Naive B cell (primary cell): ENCODE data around the gene SMTNL1. TPM values are rescaled to one million over a fixed set of nuclear protein-coding genes. Genes with fewer than 3 reads are reported as not detected.

Experiments used
- ATAC-seq, 2 donors: fragments of 150-1000 bp; cut with Tn5 transposase; 2 replicates each; pipeline ENCODE4 v1.10.0; 2021; ENCODE audit warnings: low read depth in 2 of 2, mild to moderate bottlenecking in 2 of 2, moderate library complexity in 2 of 2
- DNase-seq: peaks from one replicate; pipeline ENCODE4 v3.0.0; 2022
- H3K27ac Mint-ChIP-seq, 6 donors: one replicate each; pipeline ENCODE4 v1.8.0; 2020 to 2022; ENCODE audit warnings: mild to moderate bottlenecking in 6 of 6, mixed read lengths in 6 of 6, moderate library complexity in 5 of 6, inconsistent platforms in 2 of 6
- H3K27me3 Mint-ChIP-seq, 3 donors: one replicate each; pipeline ENCODE4 v1.8.0; 2021 to 2022; ENCODE audit warnings: mixed read lengths in 3 of 3, mild to moderate bottlenecking in 1 of 3
- H3K36me3 Mint-ChIP-seq, 2 donors: one replicate each; pipeline ENCODE4 v1.8.0; 2020 to 2022; ENCODE audit warnings: mixed read lengths in 2 of 2, inconsistent platforms in 1 of 2, mild to moderate bottlenecking in 1 of 2
- H3K4me1 Mint-ChIP-seq, 3 donors: one replicate each; pipeline ENCODE4 v1.8.0; 2020 to 2022; ENCODE audit warnings: mixed read lengths in 3 of 3, inconsistent platforms in 1 of 3, mild to moderate bottlenecking in 1 of 3, moderate library complexity in 1 of 3
- H3K4me3 Mint-ChIP-seq, 8 donors: one replicate each; pipeline ENCODE4 v1.8.0; 2020 to 2022; ENCODE audit warnings: mild to moderate bottlenecking in 8 of 8, mixed read lengths in 8 of 8, moderate library complexity in 8 of 8, inconsistent platforms in 2 of 8
- H3K9me3 Mint-ChIP-seq, 7 donors: one replicate each; pipeline ENCODE4 v1.8.0; 2020 to 2022; ENCODE audit warnings: mixed read lengths in 7 of 7, mild to moderate bottlenecking in 5 of 7, inconsistent platforms in 2 of 7, moderate library complexity in 1 of 7
- polyA plus RNA-seq, 6 donors: library from polyadenylated mRNA; unstranded; fragments of 300-500 nt; fragmentation: Illumina TruSeq; gene quantifications; one replicate each; pipeline ENCODE4 v1.2.3, GENCODE V29; 2021; ENCODE audit warnings: low read depth in 6 of 6

Gene SMTNL1
- polyA plus RNA-seq, 6 donors from 2014 or later: 0.18 to 0.40 (median 0.34) TPM; not detected in 3

GRCh38 chr11:57566005-57566904, 28.9 kb downstream of the SMTNL1 start:
- H3K36me3 Mint-ChIP-seq: peaks cover 4 to 8% of the 10 kb centered on the region in 2 donors
- no peaks in the 10 kb centered on the region for H3K27me3 Mint-ChIP-seq
- peaks cover 33 to 64% (median 50%) of the 10 kb centered on the region in 3 donors for H3K4me1 Mint-ChIP-seq
- peak overlapping the region; percentile 96 to 100 (median 96) for H3K4me3 Mint-ChIP-seq
- no peaks in the 10 kb centered on the region for H3K9me3 Mint-ChIP-seq
- DNase-seq (peak; percentile 60), ATAC-seq (peak; percentile 35 to 46)
- H3K27ac Mint-ChIP-seq: peak overlapping the region; percentile 6 to 98 (median 96)

DNA sequence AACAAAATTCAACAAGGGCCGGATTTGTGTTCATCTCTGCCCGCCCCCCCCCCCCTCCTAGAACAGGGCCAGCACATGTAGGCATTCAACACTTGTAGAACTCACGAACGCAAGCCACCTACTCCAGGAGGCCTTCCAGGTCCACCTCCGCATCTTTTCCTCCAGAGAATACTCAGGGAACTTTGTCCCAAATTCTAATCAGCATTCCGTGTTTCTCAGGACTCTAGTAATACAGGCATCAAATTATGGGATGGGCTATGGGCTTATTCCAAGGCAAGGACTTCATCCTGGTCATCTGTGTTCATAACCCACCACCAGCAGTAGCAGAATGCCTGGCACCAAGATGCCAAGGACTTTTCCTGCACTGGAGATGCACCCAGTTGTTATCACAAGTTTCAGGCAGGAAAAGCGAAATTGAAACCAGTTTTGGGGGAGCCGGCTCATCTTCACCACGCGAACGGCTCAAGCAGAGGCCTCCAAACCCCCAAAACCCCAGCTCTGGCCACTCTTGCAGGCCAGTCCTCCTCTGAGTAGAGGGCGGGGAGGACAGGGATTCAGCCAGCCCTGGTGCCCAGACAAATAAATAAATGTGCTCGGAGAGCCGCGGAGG, 29.6 kb downstream of the SMTNL1 start:
- Mint-ChIP-seq H3K27ac (peak overlapping the region in 5 of 6 donors; percentile 94 to 98 (median 96)), H3K4me1 (peaks cover 30 to 57% (median 43%) of the 10 kb centered on the region in 3 donors), H3K9me3 (no peaks in the 10 kb centered on the region), H3K27me3 (no peaks in the 10 kb centered on the region), H3K36me3 (peaks cover 0 to 7% of the 10 kb centered on the region in 2 donors), H3K4me3 (peak overlapping the region; percentile 96 to 100 (median 96))
- ATAC-seq: no peak
- DNase-seq: peak; percentile 33

GRCh38 chr11:57567515-57568329, 30.3 kb downstream of the SMTNL1 start, which contains the start of gene UBE2L6:
Gene UBE2L6 (minus strand): TSS chr11:57567672. CDS start chr11:57567611, 61 bp downstream.
- peaks cover 0 to 7% of the 10 kb centered on the region in 2 donors for H3K36me3 Mint-ChIP-seq
- H3K4me1 Mint-ChIP-seq: peaks cover 30 to 51% (median 40%) of the 10 kb centered on the region in 3 donors
- H3K4me3 Mint-ChIP-seq: peak within 1 kb of the TSS; percentile 96 to 100 (median 99)
- ATAC-seq (peak; percentile 79), DNase-seq (peak; percentile 66)
- peak within 1 kb of the TSS; percentile 88 to 99 (median 98) for H3K27ac Mint-ChIP-seq
- H3K9me3 Mint-ChIP-seq: no peaks in the 10 kb centered on the region
- H3K27me3 Mint-ChIP-seq: no peaks in the 10 kb centered on the region

GRCh38 chr11:57568330-57568766, 31.0 kb downstream of the SMTNL1 start:
- Mint-ChIP-seq H3K4me3 (peak overlapping the region; percentile 96 to 100 (median 99)), H3K9me3 (no peaks in the 10 kb centered on the region), H3K27me3 (no peaks in the 10 kb centered on the region), H3K4me1 (peaks cover 30 to 45% (median 40%) of the 10 kb centered on the region in 3 donors), H3K27ac (peak overlapping the region; percentile 88 to 99 (median 97)), H3K36me3 (peaks cover 0 to 7% of the 10 kb centered on the region in 2 donors)
- peak; percentile 7 to 10 for ATAC-seq
- peak; percentile 83 for DNase-seq

DNA sequence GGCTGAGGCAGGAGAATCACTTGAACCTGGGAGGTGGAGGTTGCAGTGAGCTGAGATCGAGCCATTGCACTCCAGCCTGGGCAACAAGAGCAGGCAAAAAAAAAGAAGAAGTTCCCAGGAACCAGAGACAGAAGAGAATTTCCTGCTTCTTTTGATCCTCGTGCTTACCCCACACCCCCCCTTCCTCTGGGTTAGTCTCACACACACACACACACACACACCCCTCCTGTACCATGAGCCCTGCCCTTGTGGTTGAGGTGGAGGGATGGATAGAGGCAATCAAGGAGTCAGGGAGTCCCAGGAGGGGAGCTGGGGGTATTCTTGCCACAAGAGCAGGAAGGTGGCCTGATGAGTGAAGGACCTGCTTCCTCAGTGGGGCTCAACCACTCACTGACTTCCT, 34.2 kb downstream of the SMTNL1 start:
- H3K27ac Mint-ChIP-seq: peak overlapping the region in 2 of 6 donors; percentile 57 to 68
- no peaks in the 10 kb centered on the region for H3K9me3 Mint-ChIP-seq

DNA sequence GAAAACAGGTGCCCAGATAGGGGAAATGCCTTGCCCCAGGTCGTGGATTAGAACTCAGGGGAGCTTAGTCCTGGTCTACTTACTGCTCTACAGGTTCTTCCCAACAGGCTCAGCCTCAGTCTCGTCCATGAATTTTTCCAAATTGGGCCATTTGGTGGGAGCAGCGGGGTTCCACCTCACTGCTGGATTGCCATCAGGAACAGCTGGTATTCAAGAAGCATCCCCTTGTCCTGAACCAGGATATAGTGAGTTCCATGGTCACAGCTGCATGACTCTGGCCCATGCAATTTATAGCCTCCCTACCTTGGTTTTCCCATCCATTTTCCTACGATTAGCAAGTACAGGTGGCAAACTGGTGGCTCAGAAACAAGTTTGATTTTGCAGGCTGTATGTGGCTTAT, 36.7 kb downstream of the SMTNL1 start:
- Mint-ChIP-seq H3K9me3 (no peaks in the 10 kb centered on the region), H3K4me3 (no peak overlapping the region), H3K36me3 (no peaks in the 10 kb centered on the region), H3K27me3 (peaks cover 4 to 7% (median 5%) of the 10 kb centered on the region in 3 donors), H3K4me1 (peaks cover 0 to under 1% (median 0%) of the 10 kb centered on the region in 3 donors), H3K27ac (no peak overlapping the region)
- DNase-seq (no peak), ATAC-seq (no peak)

More for the DNA sequence above, 34.2 kb downstream of the SMTNL1 start:
- peak overlapping the region in 1 of 8 donors; percentile 5 for H3K4me3 Mint-ChIP-seq
- ATAC-seq: no peak
- DNase-seq: no peak
- H3K27me3 Mint-ChIP-seq: peaks cover 4 to 7% (median 5%) of the 10 kb centered on the region in 3 donors
- peaks cover 11 to 17% (median 15%) of the 10 kb centered on the region in 3 donors for H3K4me1 Mint-ChIP-seq
- peaks cover 0 to 7% of the 10 kb centered on the region in 2 donors for H3K36me3 Mint-ChIP-seq

DNA sequence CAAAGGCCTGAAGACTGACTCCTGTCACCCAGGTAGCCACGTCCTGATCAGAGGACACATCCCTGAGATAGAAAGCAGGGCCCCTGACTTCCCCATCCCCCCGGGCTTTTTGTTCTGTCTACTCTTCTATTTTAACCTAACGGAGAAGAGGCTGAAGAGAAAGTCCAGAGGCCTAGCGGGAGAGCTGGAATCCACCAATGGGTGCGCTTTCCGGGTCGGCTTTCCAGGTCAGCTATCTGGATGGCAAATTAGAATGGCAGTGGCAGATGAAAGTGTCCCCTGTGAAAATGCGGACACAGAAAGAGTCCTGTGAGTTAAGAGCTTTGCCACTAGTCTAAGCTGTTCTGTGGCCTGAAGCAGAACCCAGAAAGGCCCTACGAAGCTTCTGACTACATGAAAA, 46.9 kb downstream of the SMTNL1 start:
- no peaks in the 10 kb centered on the region for H3K36me3 Mint-ChIP-seq
- ATAC-seq: no peak
- no peaks in the 10 kb centered on the region for H3K9me3 Mint-ChIP-seq
- H3K4me3 Mint-ChIP-seq: no peak overlapping the region
- no peaks in the 10 kb centered on the region for H3K27me3 Mint-ChIP-seq
- peak overlapping the region in 1 of 6 donors; percentile 37 for H3K27ac Mint-ChIP-seq
- no peak for DNase-seq
- peaks cover 0 to 11% (median 0%) of the 10 kb centered on the region in 3 donors for H3K4me1 Mint-ChIP-seq

- ATAC-seq: no peak
- Mint-ChIP-seq H3K4me1 (peaks cover 0 to 11% (median 0%) of the 10 kb centered on the region in 3 donors), H3K27me3 (no peaks in the 10 kb centered on the region), H3K36me3 (no peaks in the 10 kb centered on the region), H3K27ac (peak overlapping the region in 1 of 6 donors; percentile 52), H3K4me3 (no peak overlapping the region), H3K9me3 (no peaks in the 10 kb centered on the region)
- no peak for DNase-seq
These were observed 47.9 kb downstream of the SMTNL1 start for GRCh38 chr11:57585301-57585700.

- ATAC-seq: no peak
- Mint-ChIP-seq H3K4me1 (peaks cover 0 to 11% (median 0%) of the 10 kb centered on the region in 3 donors), H3K27me3 (peaks cover 0 to 10% (median 0%) of the 10 kb centered on the region in 3 donors), H3K36me3 (no peaks in the 10 kb centered on the region), H3K27ac (no peak overlapping the region), H3K9me3 (no peaks in the 10 kb centered on the region), H3K4me3 (no peak overlapping the region)
- DNase-seq: no peak
These were observed 49.4 kb downstream of the SMTNL1 start for GRCh38 chr11:57586711-57587245.

DNA sequence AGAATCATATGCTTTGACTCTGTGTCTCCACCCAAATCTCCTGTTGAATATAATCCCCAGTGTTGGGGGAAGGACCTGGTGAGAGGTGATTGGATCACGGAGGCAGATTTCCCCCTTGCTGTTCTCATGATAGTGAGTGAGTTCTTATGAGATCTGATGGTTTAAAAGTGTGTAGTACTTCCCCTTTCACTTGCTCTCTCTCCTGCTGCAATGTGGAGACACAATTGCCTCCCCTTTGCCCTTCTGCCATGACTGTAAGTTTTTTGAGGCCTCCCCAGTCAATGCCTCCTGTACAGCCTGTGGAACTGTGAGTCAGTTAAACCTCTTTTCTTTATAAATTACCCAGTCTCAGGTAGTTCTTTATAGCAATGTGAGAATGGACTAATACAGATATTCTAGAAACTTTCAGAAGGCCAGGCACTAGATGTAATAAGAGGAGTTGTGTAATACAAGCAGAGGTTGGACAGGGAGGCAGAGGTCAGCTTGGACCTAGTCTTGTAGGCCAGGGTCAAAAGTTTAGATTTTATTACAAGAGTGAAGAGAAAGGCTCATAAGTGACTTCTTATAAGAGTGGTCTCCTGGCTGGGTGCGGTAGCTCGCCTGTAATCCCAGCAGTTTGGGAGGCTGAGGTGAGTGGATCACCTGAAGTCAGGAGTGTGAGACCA, 50.8 kb downstream of the SMTNL1 start:
- Mint-ChIP-seq H3K4me1 (peaks cover 0 to 11% (median 0%) of the 10 kb centered on the region in 3 donors), H3K27ac (peak overlapping the region in 1 of 6 donors; percentile 43), H3K4me3 (no peak overlapping the region), H3K9me3 (no peaks in the 10 kb centered on the region), H3K36me3 (no peaks in the 10 kb centered on the region), H3K27me3 (peaks cover 0 to 17% (median 0%) of the 10 kb centered on the region in 3 donors)
- DNase-seq (no peak), ATAC-seq (no peak)

DNA sequence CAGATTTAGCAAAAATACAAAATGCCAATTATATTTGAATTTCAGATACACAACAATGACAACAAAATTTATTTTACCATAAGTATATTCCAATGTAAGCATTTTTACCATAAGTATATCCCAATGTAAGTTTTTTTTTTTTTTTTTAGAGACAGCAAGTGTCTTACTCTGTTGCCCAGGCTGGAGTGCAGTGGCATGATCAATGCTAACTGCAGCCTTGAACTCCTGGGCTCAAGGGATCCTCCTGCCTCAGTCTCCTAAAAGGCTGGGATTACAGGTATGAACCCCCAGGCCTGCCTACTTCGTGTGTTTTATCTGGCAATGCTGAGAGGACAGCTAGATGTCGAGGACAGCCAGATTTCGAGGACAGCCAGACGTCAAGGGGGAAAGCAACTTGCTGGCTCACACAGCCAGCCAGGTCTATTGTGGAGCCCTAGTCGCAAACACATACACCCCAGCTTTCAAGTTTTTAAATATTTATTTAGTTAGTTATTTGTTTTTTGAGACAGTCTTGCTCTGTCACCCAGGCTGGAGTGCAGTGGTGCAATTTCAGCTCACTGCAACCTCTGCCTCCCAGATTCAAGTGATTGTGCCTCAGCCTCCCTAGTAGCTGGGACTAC, 59.0 kb downstream of the SMTNL1 start:
- H3K27me3 Mint-ChIP-seq: peaks cover 36 to 52% (median 41%) of the 10 kb centered on the region in 3 donors
- DNase-seq (no peak), ATAC-seq (no peak)
- H3K27ac Mint-ChIP-seq: peak overlapping the region in 1 of 6 donors; percentile 84
- peaks cover 0 to 3% (median 0%) of the 10 kb centered on the region in 7 donors for H3K9me3 Mint-ChIP-seq
- no peak overlapping the region for H3K4me3 Mint-ChIP-seq
- H3K4me1 Mint-ChIP-seq: peaks cover 0 to 8% (median 0%) of the 10 kb centered on the region in 3 donors
- H3K36me3 Mint-ChIP-seq: no peaks in the 10 kb centered on the region
